ENCODE results near the gene TNFSF18.
"Not testable (repeated sequence)": the region's sequence is repeated elsewhere in the genome, so short reads cannot be mapped to it uniquely, and the experiment has no call there.

The TNFSF18 gene

GRCh38 chr1:173050865-173051264 lies at the start of gene TNFSF18:
Gene TNFSF18, minus strand, starts transcription at chr1:173050941. Its CDS starts 45 bp downstream, at chr1:173050896.
- no peak for DNase-seq (ENCODE audit: low read depth)

GRCh38 chr1:173099166-173099565 lies 48.4 kb upstream of the TNFSF18 start:
- no peak for DNase-seq (ENCODE audit: low read depth)

- no peak for DNase-seq (ENCODE audit: low read depth)
Measured at GRCh38 chr1:173098117-173098516, 47.4 kb upstream of the TNFSF18 start.

GRCh38 chr1:173097001-173097400 lies 46.3 kb upstream of the TNFSF18 start:
- DNase-seq (ENCODE audit: low read depth): no peak

GRCh38 chr1:173095632-173096031 lies 44.9 kb upstream of the TNFSF18 start:
- DNase-seq (ENCODE audit: low read depth): peak; percentile 66

- no peak for DNase-seq (ENCODE audit: low read depth)
Measured at GRCh38 chr1:173094541-173094940, 43.8 kb upstream of the TNFSF18 start.

GRCh38 chr1:173093691-173094445 lies 43.1 kb upstream of the TNFSF18 start:
- DNase-seq (ENCODE audit: low read depth): no peak

- DNase-seq (ENCODE audit: low read depth): no peak
Measured at GRCh38 chr1:173084292-173084691, 33.6 kb upstream of the TNFSF18 start.

GRCh38 chr1:173082913-173083312 lies 32.2 kb upstream of the TNFSF18 start:
- no peak for DNase-seq (ENCODE audit: low read depth)

GRCh38 chr1:173074217-173074616 lies 23.5 kb upstream of the TNFSF18 start:
- not testable (repeated sequence) for DNase-seq (ENCODE audit: low read depth)

- no peak for DNase-seq (ENCODE audit: low read depth)
Measured at GRCh38 chr1:173064011-173064410, 13.3 kb upstream of the TNFSF18 start.

GRCh38 chr1:173063171-173063570 lies 12.4 kb upstream of the TNFSF18 start:
- DNase-seq (ENCODE audit: low read depth): no peak

- DNase-seq (ENCODE audit: low read depth): no peak
Measured at GRCh38 chr1:173062150-173062938, 11.6 kb upstream of the TNFSF18 start.

- DNase-seq (ENCODE audit: low read depth): no peak
Measured at GRCh38 chr1:173058556-173058955, 7.8 kb upstream of the TNFSF18 start.

- DNase-seq (ENCODE audit: low read depth): no peak
Measured at GRCh38 chr1:173057984-173058383, 7.2 kb upstream of the TNFSF18 start.

GRCh38 chr1:173056365-173056764 lies 5.6 kb upstream of the TNFSF18 start:
- no peak for DNase-seq (ENCODE audit: low read depth)

- no peak for DNase-seq (ENCODE audit: low read depth)
Measured at GRCh38 chr1:173052681-173053196, 2.0 kb upstream of the TNFSF18 start.

GRCh38 chr1:173049322-173049633 lies 1.5 kb downstream of the TNFSF18 start:
- DNase-seq (ENCODE audit: low read depth): no peak

GRCh38 chr1:173048621-173049321 lies 2.0 kb downstream of the TNFSF18 start:
- no peak for DNase-seq (ENCODE audit: low read depth)

GRCh38 chr1:173044656-173045055 lies 6.1 kb downstream of the TNFSF18 start:
- no peak for DNase-seq (ENCODE audit: low read depth)

- no peak for DNase-seq (ENCODE audit: low read depth)
Measured at GRCh38 chr1:173043253-173043652, 7.5 kb downstream of the TNFSF18 start.

- no peak for DNase-seq (ENCODE audit: low read depth)
Measured at GRCh38 chr1:173042806-173043205, 7.9 kb downstream of the TNFSF18 start.

GRCh38 chr1:173039626-173040025 lies 11.1 kb downstream of the TNFSF18 start:
- DNase-seq (ENCODE audit: low read depth): no peak
